Left ventricle myocardium inferior (tissue), 1 donor: ENCODE measurements around the gene LDHD. TPM values are rescaled to one million over a fixed set of nuclear protein-coding genes. Genes with fewer than 3 reads are reported as not detected.

Source experiments
- DNase-seq: peaks from one replicate; pipeline ENCODE4 v3.0.0-alpha.2; 2020
- H3K27ac ChIP-seq: fragments of 200-600 bp; replicated peaks from 2 replicates; pipeline ENCODE4 v1.8.0; 2021
- H3K27me3 ChIP-seq: fragments of 200-600 bp; 2 replicates; pipeline ENCODE4 v1.8.0; 2021; ENCODE audit warnings: low read depth
- H3K36me3 ChIP-seq: fragments of 200-600 bp; 2 replicates; pipeline ENCODE4 v1.8.0; 2021
- H3K4me1 ChIP-seq: fragments of 200-600 bp; 2 replicates; pipeline ENCODE4 v1.8.0; 2021
- H3K4me3 ChIP-seq: fragments of 200-600 bp; 2 replicates; pipeline ENCODE4 v1.8.0; 2021; ENCODE audit warnings: mild to moderate bottlenecking, moderate library complexity
- H3K9me3 ChIP-seq: fragments of 200-600 bp; replicated peaks from 2 replicates; pipeline ENCODE4 v1.8.0; 2021
- CTCF ChIP-seq: fragments of 200-600 bp; IDR thresholded peaks from 2 replicates; pipeline ENCODE4 v1.8.0; 2021; ENCODE audit warnings: antibody characterized with exemption, mild to moderate bottlenecking, borderline replicate concordance
- intact Hi-C: fragments of 100-400 bp; cut with micrococcal nuclease; formaldehyde crosslinking; loops from one replicate; pipeline ENCODE4 v1.11.0; 2022
- total RNA-seq: library from RNA; stranded (reverse); fragmentation: NEBNext Ultra II Directional; extraction: Animal tissue kit (Norgen Biotek cat#: 25700); gene quantifications from one replicate; pipeline ENCODE4 v1.2.1, GENCODE V29; 2021
- donor health status: DM: no; HTN: yes; CAD: no; lungs with severe emphysema.

LDHD gene
- total RNA-seq, 1 donor from 2014 or later = 97.9 TPM

GRCh38 chr16:75120253-75120652, 3.7 kb upstream of the LDHD start:
- intact Hi-C loops = no loop called here
- no peak for DNase-seq

DNA sequence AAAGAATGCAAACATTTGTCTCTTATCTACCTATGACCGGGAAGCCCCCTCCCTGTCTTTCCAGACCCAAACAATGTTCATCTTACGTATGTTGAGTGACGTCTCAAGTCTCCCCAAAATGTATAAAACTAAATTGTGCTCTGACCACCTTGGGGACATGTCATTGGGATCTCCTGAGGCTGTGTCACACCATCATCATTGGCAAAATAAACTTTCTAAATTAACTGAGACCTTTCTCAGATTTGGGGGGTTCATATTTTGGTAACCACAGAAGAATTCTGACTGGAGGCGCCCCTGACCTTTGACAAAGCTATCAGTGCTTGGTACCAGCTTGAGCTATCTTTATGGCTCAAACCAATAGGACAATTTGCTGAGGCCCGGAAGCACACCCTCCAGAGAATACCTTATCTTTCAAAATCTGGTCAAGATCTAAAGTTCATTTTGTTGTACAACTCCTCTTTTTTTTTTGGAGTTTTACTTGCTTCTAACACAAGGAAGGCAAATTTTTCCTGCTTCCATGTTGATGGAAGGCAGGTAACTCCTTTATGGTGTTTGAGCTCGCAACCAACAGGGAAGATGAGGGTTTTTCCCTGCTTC, 2.5 kb upstream of the LDHD start:
- no peak for TF ChIP-seq CTCF
- H3K27ac ChIP-seq = no peak overlapping the region
- peaks cover 28% of the 10 kb centered on the region for H3K4me1 ChIP-seq
- H3K4me3 ChIP-seq = no peak overlapping the region
- peaks cover 4% of the 10 kb centered on the region for H3K36me3 ChIP-seq
- no peaks in the 10 kb centered on the region for H3K27me3 ChIP-seq
- peaks cover 20% of the 10 kb centered on the region for H3K9me3 ChIP-seq
- no peak for DNase-seq
- intact Hi-C loops = loop anchor here (5.0 kb wide), 1 partner anchor 122 kb away; the partner anchor contains the start of gene ZNRF1

More at GRCh38 chr16:75120253-75120652, 3.7 kb upstream of the LDHD start:
- Histone ChIP-seq H3K4me1 (peaks cover 18% of the 10 kb centered on the region), H3K9me3 (peaks cover 20% of the 10 kb centered on the region), H3K27ac (no peak overlapping the region), H3K36me3 (no peaks in the 10 kb centered on the region), H3K4me3 (no peak overlapping the region), H3K27me3 (no peaks in the 10 kb centered on the region)
- TF ChIP-seq CTCF = no peak

GRCh38 chr16:75116911-75117245, 298 bp upstream of the LDHD start:
- Histone ChIP-seq H3K9me3 (peaks cover 11% of the 10 kb centered on the region), H3K27me3 (no peaks in the 10 kb centered on the region), H3K36me3 (peaks cover 11% of the 10 kb centered on the region), H3K4me3 (peak overlapping the region; percentile 73), H3K27ac (peak overlapping the region; percentile 82), H3K4me1 (peaks cover 50% of the 10 kb centered on the region)
- no peak for DNase-seq
- intact Hi-C loops = loop anchor here (5.0 kb wide), 1 partner anchor 120 kb away; the partner anchor contains the start of gene ZNRF1
- no peak for TF ChIP-seq CTCF

DNA sequence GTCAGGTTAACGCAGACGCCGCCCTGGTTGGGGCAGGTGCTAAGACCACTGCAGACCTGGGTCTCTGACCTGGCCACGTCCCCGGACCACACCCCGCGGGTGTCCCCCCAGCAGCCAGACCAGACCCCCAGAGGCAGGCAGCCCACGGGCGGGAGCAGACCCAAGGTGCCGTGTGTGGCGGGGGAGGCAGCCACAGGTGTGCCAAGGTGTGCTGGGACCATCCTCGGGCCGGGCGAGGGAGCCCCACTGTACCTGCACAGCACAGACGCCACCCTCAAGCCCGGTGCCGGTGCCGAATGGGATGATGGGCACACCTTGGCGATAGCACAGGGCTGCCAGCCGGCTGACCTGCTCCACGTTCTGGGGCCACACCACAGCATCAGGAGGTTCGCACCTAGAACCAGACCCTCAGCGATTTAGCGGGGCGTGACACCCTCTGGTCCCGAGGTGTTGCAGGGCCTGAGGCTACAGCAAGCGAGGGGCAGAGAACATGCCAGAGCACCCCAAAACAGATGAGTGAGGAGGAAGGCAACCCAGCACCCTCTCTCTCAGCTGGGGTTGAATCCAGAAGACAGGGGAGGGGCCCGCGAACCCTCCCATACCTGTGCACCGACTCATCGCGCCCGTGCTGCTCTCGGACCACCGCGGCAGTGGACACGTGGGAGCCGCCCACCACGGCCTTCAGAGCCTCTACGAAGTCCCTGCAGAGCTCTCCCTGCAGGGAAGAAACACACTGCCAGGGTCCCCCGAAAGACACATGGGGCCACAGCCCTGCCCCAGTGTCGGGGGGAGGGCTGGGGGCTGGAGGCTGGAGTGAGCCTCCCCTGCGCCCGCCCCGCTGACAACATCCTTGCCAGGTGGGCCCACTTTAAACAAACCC, 1.4 kb downstream of the LDHD start:
- intact Hi-C loops = loop anchor here (5.0 kb wide), 1 partner anchor 118 kb away; the partner anchor contains the start of gene ZNRF1

More for the DNA sequence above, 1.4 kb downstream of the LDHD start:
- Histone ChIP-seq H3K9me3 (no peaks in the 10 kb centered on the region), H3K36me3 (peaks cover 11% of the 10 kb centered on the region), H3K27me3 (no peaks in the 10 kb centered on the region), H3K4me3 (peak overlapping the region; percentile 73), H3K27ac (peak overlapping the region; percentile 82), H3K4me1 (peaks cover 67% of the 10 kb centered on the region)
- no peak for TF ChIP-seq CTCF
- DNase-seq = no peak
